GM19463 (cell line): ENCODE data around the gene AGPS.
"Not testable (repeated sequence)": the region's sequence is repeated elsewhere in the genome, so short reads cannot be mapped to it uniquely, and the experiment has no call there.

Source experiments
- ATAC-seq: cut with Tn5 transposase; IDR thresholded peaks from one replicate; pipeline ENCODE4 v1.9.1; 2021; ENCODE audit warnings: mild to moderate bottlenecking, moderate library complexity; ENCODE audit not compliant: unreplicated experiment

Gene AGPS

GRCh38 chr2:177413703-177414102 is 21.1 kb downstream of the AGPS start:
- no peak for ATAC-seq

DNA sequence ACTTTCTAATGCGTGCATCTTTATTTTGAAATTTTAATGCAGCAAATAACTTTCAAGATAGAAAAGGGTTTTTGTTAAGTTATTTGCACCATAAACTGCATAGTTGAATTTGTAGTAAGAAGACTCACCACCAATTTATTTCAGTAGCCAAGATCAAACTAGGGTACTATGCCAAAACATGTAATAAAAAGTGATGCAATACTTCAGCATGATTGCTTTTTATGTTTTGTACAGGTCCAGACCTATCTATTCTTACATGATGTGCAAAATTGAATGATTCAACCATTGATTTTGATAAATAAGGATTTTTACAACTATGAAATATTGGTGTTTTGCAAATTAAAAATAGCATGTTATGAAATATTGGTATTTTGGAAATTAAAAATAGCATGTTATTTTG is 26.7 kb downstream of the AGPS start:
- no peak for ATAC-seq

DNA sequence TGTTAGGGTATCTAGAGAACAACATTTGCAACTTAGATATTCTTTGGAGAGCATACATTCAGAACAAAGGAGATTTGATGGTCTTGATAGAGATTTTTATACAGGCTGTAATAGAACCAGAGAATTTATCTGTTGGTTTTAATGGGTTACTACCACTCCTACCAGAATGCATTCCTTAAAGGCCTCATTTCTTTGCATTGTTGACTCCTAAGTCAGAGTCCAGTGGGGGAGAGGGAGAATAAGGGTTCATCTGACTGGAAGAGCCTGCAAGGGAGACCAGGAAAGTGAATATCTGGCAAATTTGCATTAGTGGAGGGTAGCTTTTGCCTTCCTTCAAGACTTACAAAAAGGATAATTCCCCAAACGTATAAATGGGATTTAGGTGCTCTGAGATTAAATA is 29.7 kb downstream of the AGPS start:
- no peak for ATAC-seq

DNA sequence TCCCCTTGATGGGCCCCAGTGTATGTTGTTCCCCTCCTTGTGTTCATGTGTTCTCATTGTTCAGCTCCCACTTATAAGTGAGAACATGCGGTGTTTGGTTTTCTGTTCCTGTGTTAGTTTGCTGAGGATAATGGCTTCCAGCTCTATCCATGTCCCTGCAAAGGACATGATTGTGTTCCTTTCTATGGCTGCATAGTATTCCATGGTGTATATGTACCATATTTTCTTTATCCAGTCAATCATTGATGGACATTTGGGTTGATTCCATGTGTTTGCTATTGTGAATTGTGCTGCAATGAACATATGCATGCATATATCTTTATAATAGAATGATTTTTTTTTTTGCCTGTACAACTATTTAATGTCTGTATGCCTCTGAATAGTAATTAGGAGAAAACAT is 31.5 kb downstream of the AGPS start:
- not testable (repeated sequence) for ATAC-seq

DNA sequence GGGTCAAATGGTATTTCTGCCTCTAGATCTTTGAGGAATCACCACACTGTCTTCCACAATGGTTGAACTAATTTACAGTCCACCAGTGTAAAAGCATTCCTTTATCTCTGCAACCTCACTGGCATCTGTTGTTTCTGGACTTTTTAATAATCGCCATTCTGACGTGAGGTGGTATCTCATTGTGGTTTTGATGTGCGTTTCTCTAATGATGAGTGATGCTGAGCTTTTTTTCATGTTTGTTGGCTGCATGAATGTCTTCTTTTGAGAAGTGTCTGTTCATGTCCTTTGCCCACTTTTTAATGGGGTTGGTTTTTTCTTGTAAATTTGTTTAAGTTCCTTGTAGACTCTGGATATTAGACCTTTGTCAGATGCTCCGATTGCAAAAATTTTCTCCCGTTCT is 32.0 kb downstream of the AGPS start:
- not testable (repeated sequence) for ATAC-seq

GRCh38 chr2:177427316-177427715 is 34.7 kb downstream of the AGPS start:
- no peak for ATAC-seq

DNA sequence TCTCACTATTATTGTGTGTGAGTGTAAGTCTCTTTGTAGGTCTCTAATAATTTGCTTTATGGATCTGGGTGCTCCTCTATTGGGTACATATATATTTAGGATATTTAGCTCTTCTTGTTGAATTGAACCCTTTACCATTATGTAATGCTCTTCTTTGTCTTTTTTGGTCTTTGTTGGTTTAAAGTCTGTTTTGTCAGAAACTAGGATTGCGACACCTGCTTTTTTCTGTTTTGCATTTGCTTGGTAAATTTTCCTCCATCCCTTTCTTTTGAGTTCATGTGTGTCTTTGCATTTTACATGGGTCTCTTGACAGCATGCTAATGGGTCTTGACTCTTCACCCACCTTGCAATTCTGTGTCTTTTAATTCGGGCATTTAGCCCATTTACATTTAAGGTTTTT is 35.4 kb downstream of the AGPS start:
- not testable (repeated sequence) for ATAC-seq

DNA sequence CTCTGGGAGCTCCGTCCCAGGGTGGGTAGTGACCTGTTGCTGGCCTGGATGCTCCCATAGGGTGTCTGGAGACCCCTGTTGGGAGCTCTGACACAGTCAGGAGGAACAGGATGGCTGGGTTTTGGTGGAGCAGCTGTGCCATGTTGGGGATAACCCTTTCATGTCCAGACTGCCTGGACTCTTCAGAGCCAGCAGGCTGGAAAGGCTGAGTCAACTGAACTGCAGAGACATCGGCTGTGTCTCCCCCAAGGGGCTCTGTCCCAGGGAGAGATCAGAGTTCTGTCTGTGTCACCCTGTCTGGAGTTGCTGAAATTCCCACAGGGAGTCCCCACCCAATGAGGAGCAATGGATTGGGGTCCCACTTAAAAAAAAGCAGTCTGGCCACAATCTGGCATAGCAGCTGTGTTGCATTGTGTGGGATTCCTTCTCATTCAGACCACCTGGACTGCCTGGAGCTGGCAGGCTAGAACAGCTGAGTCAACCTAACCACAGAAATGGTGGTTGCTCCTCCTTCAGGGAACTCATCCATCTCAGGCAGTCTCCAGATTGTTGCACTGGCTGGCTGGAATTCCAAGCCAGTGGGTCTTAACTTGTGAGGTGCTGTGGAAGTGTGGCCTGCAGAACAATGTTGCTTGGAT is 37.2 kb downstream of the AGPS start:
- ATAC-seq = no peak

DNA sequence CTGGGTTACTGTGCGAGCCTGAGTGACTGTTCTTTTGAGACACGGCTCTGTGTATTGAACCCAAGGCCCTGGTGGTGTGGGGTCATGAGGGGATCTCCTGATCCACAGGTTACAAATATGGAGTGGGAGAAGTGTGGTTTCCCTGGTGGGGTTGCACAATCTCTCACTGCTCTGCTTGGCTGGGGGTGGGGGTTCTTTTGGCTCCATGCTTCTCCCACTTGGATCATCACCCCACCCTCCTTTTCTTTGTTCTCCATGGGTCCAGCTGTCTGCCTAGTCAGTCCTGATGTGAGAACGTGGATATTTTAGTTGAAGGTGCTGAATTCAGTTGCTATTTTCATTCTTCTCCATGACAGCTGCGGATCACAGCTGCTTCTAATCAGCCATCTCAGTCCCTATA is 37.8 kb downstream of the AGPS start:
- ATAC-seq = no peak

DNA sequence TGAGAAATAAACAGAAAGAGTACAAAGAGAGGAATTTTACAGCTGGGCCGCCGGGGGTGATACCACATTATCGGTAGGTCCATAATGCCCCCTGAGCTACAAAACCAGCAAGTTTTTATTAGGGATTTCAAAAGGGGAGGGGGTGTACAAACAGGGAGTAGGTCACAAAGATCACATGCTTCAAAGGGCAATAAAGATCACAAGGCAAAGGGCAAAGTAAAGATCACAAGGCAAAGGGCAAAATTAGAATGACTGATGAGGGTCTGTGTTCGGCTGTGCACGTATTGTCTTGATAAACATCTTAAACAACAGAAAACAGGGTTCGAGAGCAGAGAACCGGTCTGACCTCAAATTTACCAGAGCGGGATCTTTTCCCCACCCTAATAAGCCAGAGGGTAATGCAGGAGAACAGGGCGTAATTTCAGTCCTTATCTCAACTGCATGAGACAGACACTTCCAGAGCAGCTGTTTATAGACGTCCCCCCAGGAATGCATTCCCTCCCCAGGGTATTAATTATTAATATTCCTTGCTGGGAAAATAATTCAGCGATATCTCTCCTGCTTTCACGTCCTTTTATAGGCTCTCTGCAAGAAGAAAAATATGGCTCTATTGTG is 38.6 kb downstream of the AGPS start:
- ATAC-seq = not testable (repeated sequence)

DNA sequence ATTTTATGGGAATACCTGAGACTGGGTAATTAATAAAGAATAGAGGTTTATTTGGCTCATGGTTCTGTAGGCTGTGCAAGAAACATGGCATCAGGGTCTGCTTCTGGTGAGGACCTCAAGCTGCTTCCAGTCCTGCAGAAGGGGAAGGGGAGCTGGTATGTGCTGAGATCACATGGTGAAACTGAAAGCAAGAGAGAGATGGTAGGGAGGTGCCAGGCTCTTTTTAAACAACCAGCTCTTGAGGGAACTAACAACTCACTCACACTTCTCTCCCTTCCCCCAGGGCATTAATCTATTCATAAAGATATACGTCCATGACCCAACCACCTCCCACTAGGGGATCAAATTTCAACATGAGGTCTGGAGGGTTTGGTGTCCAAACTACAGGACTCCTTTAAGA is 40.1 kb downstream of the AGPS start:
- ATAC-seq = no peak

DNA sequence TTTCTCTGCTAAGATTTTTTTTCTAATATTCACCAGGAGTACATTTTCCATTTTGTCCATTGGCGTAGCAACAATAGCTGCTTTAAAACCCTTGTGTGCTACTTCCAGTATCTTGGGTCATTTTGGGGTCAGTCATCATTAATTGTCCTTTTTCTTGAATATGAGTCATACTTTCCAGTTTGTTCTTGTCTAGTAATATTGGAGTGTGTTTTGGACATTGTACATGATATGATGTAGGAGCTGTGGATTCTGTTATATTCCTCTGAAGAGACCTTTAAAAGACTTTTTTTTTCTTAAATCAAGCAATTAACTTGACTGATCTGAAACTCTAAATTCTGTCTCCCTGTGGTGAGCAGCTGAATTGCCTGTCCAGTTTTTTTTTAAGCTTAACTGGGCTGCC is 40.8 kb downstream of the AGPS start:
- no peak for ATAC-seq

DNA sequence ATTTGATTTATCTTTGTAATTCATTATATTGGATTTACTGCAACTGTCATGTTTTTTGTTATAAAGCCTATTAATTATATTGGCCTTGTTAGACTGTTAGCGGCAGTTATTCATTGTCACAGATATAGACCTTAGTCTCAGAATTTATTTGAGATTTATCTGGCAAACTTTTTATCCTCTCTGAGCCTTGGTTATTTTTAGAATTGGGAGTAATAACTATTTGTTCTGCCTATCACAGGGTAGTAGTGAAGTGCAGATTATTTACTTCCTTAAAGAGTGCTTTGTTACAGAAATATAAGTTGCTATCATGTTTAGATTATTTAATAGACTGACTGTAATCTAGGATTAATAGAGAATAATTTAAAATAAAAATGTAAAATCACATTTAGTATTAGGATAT is 41.9 kb downstream of the AGPS start:
- no peak for ATAC-seq

- no peak for ATAC-seq
These were observed 52.6 kb downstream of the AGPS start for GRCh38 chr2:177445200-177445599.

DNA sequence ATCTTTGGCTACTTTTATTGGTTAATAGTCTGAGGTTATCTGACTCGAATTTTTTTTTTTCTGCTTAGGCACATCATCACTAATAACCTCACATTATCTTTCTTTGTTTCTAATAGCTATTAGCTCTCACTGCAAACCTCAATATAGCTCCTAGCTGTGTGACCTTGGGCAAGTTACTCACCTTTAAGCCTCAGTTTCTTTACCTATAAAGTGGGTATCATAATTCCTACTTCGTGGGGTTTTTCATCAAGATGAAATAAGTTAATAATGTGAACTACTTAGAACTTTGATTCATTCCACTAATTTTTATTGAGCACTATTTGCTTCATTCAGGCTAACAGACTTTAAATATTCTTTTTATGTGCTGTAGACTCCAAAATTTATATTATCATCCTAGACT is 55.5 kb downstream of the AGPS start:
- no peak for ATAC-seq

GRCh38 chr2:177449159-177449558 is 56.6 kb downstream of the AGPS start:
- no peak for ATAC-seq

DNA sequence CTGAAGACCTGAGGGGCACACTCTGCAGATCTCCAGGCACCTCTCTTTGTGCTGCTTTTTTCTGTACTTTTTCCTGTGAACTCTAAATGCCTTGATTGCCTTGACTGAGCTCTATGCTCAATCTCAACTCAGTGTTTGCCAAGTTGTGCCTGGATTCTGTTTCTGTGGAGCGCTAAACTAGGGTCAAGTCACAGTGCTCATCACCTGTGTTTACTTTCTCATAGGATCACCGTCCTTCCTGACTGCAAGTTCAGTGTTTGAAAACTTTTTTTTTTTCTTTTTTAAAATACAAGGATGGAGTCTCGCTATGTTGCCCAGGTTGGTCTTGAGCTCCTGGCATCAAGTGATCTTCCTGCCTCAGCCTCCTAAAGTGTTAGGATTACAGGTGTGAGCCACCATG is 62.6 kb downstream of the AGPS start:
- ATAC-seq = no peak

DNA sequence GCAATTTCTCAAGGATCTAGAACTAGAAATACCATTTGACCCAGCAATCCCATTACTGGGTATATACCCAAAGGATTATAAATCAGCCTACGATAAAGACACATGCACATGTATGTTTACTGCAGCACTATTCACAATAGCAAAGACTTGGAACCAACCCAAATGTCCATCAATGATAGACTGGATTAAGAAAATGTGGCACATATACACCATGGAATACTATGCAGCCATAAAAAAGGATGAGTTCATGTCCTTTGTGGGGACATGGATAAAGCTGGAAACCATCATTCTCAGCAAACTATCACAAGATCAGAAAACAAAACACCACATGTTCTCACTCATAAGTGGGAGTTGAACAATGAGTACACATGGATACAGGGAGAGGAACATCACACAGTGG is 67.2 kb downstream of the AGPS start:
- ATAC-seq = not testable (repeated sequence)

DNA sequence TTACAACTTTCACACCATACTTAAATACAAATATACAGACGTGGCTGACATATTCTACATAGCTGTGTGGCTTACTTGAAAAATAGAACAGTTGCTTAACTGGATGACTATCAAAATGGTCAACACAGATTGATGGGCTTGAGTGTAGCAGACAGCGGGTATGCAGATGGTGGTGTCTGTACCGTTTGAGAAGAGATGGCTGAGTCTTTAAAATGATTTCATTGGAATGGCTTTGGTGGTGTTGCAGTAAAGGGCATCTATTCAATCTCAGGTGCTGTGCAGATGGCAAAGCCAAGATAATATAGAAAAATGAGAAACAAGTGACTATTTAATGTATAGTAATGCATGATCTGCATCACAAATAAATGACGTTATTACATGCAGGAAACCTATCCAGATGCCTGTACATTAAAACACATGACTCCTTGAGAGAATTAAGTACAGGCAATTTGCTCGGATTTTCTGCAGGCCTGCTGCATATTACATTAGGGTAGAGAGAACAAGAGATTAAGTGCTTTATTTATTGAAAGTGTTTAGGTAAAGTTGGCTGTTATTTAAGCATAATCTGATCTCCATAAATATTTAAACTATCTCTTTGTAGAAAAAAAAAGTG is 68.5 kb downstream of the AGPS start:
- ATAC-seq = no peak

DNA sequence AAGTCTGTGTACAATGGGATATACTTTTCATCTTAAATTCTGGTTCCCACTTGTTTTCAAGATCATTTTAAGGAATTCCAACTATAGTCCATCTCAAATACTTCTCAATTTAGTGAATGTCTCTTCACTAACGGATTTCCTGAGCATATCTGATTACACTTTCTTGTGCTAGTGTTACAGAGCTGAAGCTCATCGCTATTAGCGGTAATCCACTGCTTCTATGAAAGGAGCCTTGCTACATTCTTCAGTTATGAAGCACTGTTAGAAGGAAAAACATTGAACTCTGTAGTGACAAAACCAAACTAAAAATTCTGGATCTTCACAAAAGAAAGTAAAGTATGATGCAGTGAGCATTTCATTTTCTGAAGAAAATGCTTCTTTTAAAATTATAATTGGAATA is 72.0 kb downstream of the AGPS start:
- no peak for ATAC-seq

DNA sequence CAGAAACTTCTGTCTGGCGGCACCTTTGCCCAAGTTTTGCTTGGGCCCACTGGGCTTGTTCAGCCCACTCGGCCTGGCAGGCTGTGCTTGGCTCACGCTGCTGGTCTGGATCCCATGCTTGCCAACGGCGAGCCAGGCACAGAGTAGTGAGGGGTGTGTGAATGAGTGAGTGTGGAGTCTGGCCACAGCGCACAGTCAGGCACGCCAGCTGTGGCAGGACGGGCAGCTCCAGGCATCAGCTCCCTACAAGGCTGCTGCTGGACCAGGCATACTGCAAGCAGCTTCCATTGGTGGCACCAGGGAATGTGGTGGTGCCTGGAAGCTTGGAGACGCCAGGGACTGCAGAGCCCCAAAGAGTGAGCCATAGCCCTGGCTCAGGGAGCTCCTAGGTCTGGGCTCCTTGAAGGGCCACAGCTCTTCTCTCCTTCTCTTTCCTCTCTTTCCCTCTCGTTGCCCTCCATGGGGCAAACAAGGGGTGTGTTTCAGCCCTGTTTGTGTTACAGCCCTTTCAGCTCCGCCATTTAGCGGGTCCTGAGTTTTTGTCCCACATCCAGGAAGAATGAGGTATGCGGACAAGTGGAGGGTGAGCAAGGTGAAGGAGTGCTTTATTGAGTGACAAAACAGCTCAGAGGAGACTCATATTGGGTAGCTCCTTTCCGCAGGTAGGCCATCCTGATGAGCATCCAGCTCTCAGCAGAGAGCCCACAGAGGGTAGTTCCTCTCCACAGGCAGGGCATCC is 73.0 kb downstream of the AGPS start:
- ATAC-seq = no peak
